Upper lobe of left lung (tissue), 4 donors: ENCODE results near the gene RAP1B.

Experiments used
- CTCF ChIP-seq, 6 experiments: fragments of 450-650 bp in 4 of 6; fragments of 200-600 bp in 2 of 6; sonication (generic) in 2 of 6; IDR thresholded peaks; one replicate each; pipeline ENCODE4 v1.5.1; 2016 to 2019; ENCODE audit warnings: antibody characterized with exemption in 6 of 6
- POLR2AphosphoS5 ChIP-seq, 2 donors: sonication (generic); formaldehyde crosslinking; IDR thresholded peaks; one replicate each; pipeline ENCODE4 v1.5.1; 2017; ENCODE audit warnings: antibody characterized with exemption in 2 of 2

GRCh38 chr12:68665016-68665569, 54.4 kb downstream of the RAP1B start:
- TF ChIP-seq POLR2AphosphoS5 (IDR thresholded peaks at IDR 0.05) (no peak), CTCF (IDR thresholded peaks at IDR 0.05) (no peak)
